Neural progenitor cell (in vitro differentiated cells): ENCODE measurements around the gene GCN1. TPM values are rescaled to one million over a fixed set of nuclear protein-coding genes. Genes with fewer than 3 reads are reported as not detected.
A peak's percentile ranks its signal among the peaks of the same experiment; 100 is the strongest.
"Not testable (repeated sequence)": the region's sequence is repeated elsewhere in the genome, so short reads cannot be mapped to it uniquely, and the experiment has no call there.

Experiments used
- DNase-seq: peaks from one replicate; pipeline ENCODE4 v3.0.0-alpha.2; 2016; ENCODE audit warnings: low spot score
- H2AFZ ChIP-seq: fragments of 200-600 bp; sonication (generic); replicated peaks from 2 replicates; pipeline ENCODE4 v1.6.1; 2016; ENCODE audit warnings: antibody characterized with exemption
- H3F3A ChIP-seq: fragments of 200-600 bp; sonication (generic); 2 replicates; pipeline ENCODE4 v1.6.1; 2016; ENCODE audit warnings: antibody characterized with exemption, low read depth
- H3K27ac ChIP-seq: fragments of 200-600 bp; sonication (generic); 2 replicates; pipeline ENCODE4 v1.5.1; 2016; ENCODE audit warnings: mild to moderate bottlenecking
- H3K27me3 ChIP-seq: fragments of 200-600 bp; sonication (generic); 2 replicates; pipeline ENCODE4 v1.6.1; 2016; ENCODE audit warnings: mild to moderate bottlenecking, moderate library complexity
- H3K36me3 ChIP-seq: fragments of 200-600 bp; sonication (generic); 2 replicates; pipeline ENCODE4 v1.5.1; 2016
- H3K4me1 ChIP-seq: fragments of 200-600 bp; sonication (generic); 2 replicates; pipeline ENCODE4 v1.6.1; 2016; ENCODE audit warnings: mixed run types
- H3K4me2 ChIP-seq: fragments of 200-600 bp; sonication (generic); 2 replicates; pipeline ENCODE4 v1.6.1; 2016
- H3K4me3 ChIP-seq: fragments of 200-600 bp; sonication (generic); 2 replicates; pipeline ENCODE4 v1.5.1; 2016
- H3K79me2 ChIP-seq: fragments of 200-600 bp; sonication (generic); 2 replicates; pipeline ENCODE4 v1.6.1; 2016; ENCODE audit warnings: low read depth
- H3K9ac ChIP-seq: fragments of 200-600 bp; sonication (generic); 2 replicates; pipeline ENCODE4 v1.6.1; 2016
- H3K9me3 ChIP-seq: fragments of 200-600 bp; sonication (generic); 2 replicates; pipeline ENCODE4 v1.5.1; 2016; ENCODE audit warnings: low read depth
- H4K20me1 ChIP-seq: fragments of 200-600 bp; sonication (generic); 2 replicates; pipeline ENCODE4 v1.6.1; 2016; ENCODE audit warnings: low read depth
- H3K27ac Mint-ChIP-seq: 3 replicates; pipeline ENCODE4 v1.8.0; 2021; ENCODE audit warnings: mixed read lengths
- H3K27me3 Mint-ChIP-seq: 2 replicates; pipeline ENCODE4 v1.8.0; 2022; ENCODE audit warnings: low read depth, mild to moderate bottlenecking, inconsistent platforms, moderate library complexity, mixed read lengths; ENCODE audit not compliant: insufficient read depth
- H3K36me3 Mint-ChIP-seq: 3 replicates; pipeline ENCODE4 v1.8.0; 2021; ENCODE audit warnings: mixed read lengths
- H3K4me1 Mint-ChIP-seq: 3 replicates; pipeline ENCODE4 v1.8.0; 2021; ENCODE audit warnings: mixed read lengths
- H3K4me3 Mint-ChIP-seq: 3 replicates; pipeline ENCODE4 v1.8.0; 2021; ENCODE audit warnings: mild to moderate bottlenecking, moderate library complexity, mixed read lengths
- H3K9me3 Mint-ChIP-seq: 3 replicates; pipeline ENCODE4 v1.8.0; 2020; ENCODE audit warnings: mixed read lengths
- CTCF ChIP-seq: fragments of 200-600 bp; sonication (generic); IDR thresholded peaks from 2 replicates; pipeline ENCODE4 v1.5.1; 2017; ENCODE audit warnings: antibody characterized with exemption, mild to moderate bottlenecking
- EZH2 ChIP-seq: fragments of 200-600 bp; sonication (generic); IDR thresholded peaks from 2 replicates; pipeline ENCODE4 v1.6.1; 2017; ENCODE audit warnings: antibody characterized with exemption, mild to moderate bottlenecking, moderate library complexity
- EZH2phosphoT487 ChIP-seq: fragments of 200-600 bp; sonication (generic); IDR thresholded peaks from 2 replicates; pipeline ENCODE4 v1.6.1; 2017; ENCODE audit warnings: antibody characterized with exemption
- total RNA-seq: library from RNA; depleted of rRNA; stranded (reverse); fragments of >200 nt; gene quantifications from 2 replicates; pipeline ENCODE4 v1.2.3, GENCODE V29; 2015; ENCODE audit warnings: low replicate concordance

The GCN1 gene
- total RNA-seq, 1 donor from 2014 or later = 60.9 TPM

- peaks cover 22% of the 10 kb centered on the region for H3K36me3 Mint-ChIP-seq
- Histone ChIP-seq H3K9ac (peak overlapping the region; percentile 72), H2AFZ (no peak overlapping the region), H4K20me1 (peaks cover 24% of the 10 kb centered on the region), H3K4me1 (peaks cover 16% of the 10 kb centered on the region), H3F3A (peaks cover 57% of the 10 kb centered on the region), H3K9me3 (no peaks in the 10 kb centered on the region), H3K27ac (peak overlapping the region; percentile 67), H3K4me2 (peak overlapping the region; percentile 96), H3K36me3 (no peaks in the 10 kb centered on the region), H3K27me3 (no peaks in the 10 kb centered on the region), H3K79me2 (peaks cover 61% of the 10 kb centered on the region), H3K4me3 (peak overlapping the region; percentile 90)
- DNase-seq = no peak
- H3K27ac Mint-ChIP-seq = no peak overlapping the region
- peak overlapping the region; percentile 99 for H3K4me3 Mint-ChIP-seq
- peaks cover 39% of the 10 kb centered on the region for H3K4me1 Mint-ChIP-seq
- H3K27me3 Mint-ChIP-seq = peaks cover 9% of the 10 kb centered on the region
- TF ChIP-seq CTCF (no peak), EZH2 (no peak), EZH2phosphoT487 (no peak)
- no peaks in the 10 kb centered on the region for H3K9me3 Mint-ChIP-seq
Observed at GRCh38 chr12:120199595-120200306, 5.2 kb upstream of the GCN1 start.

- Histone ChIP-seq H3K36me3 (no peaks in the 10 kb centered on the region), H3F3A (peaks cover 60% of the 10 kb centered on the region), H2AFZ (no peak overlapping the region), H3K9ac (peak overlapping the region; percentile 72), H3K27me3 (no peaks in the 10 kb centered on the region), H3K9me3 (no peaks in the 10 kb centered on the region), H3K27ac (peak overlapping the region; percentile 67), H3K79me2 (peaks cover 69% of the 10 kb centered on the region), H4K20me1 (peaks cover 26% of the 10 kb centered on the region), H3K4me3 (peak overlapping the region; percentile 90), H3K4me1 (peaks cover 16% of the 10 kb centered on the region), H3K4me2 (peak overlapping the region; percentile 96)
- DNase-seq = no peak
- peak overlapping the region; percentile 99 for H3K4me3 Mint-ChIP-seq
- peaks cover 20% of the 10 kb centered on the region for H3K36me3 Mint-ChIP-seq
- no peak overlapping the region for H3K27ac Mint-ChIP-seq
- no peaks in the 10 kb centered on the region for H3K9me3 Mint-ChIP-seq
- no peak for TF ChIP-seq CTCF
- TF ChIP-seq EZH2 = no peak
- no peak for TF ChIP-seq EZH2phosphoT487
- H3K27me3 Mint-ChIP-seq = peaks cover 9% of the 10 kb centered on the region
- peaks cover 39% of the 10 kb centered on the region for H3K4me1 Mint-ChIP-seq
Observed at GRCh38 chr12:120199025-120199424, 4.5 kb upstream of the GCN1 start.

- H3K9ac ChIP-seq = no peak overlapping the region
- H3K36me3 ChIP-seq = no peaks in the 10 kb centered on the region
- peaks cover 62% of the 10 kb centered on the region for H3F3A ChIP-seq
- Mint-ChIP-seq H3K27me3 (peaks cover 9% of the 10 kb centered on the region), H3K4me1 (peaks cover 40% of the 10 kb centered on the region), H3K36me3 (peaks cover 20% of the 10 kb centered on the region), H3K27ac (no peak overlapping the region), H3K9me3 (no peaks in the 10 kb centered on the region), H3K4me3 (no peak overlapping the region)
- peaks cover 32% of the 10 kb centered on the region for H4K20me1 ChIP-seq
- H3K4me1 ChIP-seq = peaks cover 21% of the 10 kb centered on the region
- DNase-seq = no peak
- H3K27me3 ChIP-seq = no peaks in the 10 kb centered on the region
- no peak overlapping the region for H3K4me3 ChIP-seq
- TF ChIP-seq EZH2 (no peak), CTCF (no peak), EZH2phosphoT487 (no peak)
- no peak overlapping the region for H3K27ac ChIP-seq
- H2AFZ ChIP-seq = no peak overlapping the region
- H3K79me2 ChIP-seq = peaks cover 80% of the 10 kb centered on the region
- H3K4me2 ChIP-seq = no peak overlapping the region
- H3K9me3 ChIP-seq = no peaks in the 10 kb centered on the region
Observed at GRCh38 chr12:120197542-120197887, 3.0 kb upstream of the GCN1 start.

DNA sequence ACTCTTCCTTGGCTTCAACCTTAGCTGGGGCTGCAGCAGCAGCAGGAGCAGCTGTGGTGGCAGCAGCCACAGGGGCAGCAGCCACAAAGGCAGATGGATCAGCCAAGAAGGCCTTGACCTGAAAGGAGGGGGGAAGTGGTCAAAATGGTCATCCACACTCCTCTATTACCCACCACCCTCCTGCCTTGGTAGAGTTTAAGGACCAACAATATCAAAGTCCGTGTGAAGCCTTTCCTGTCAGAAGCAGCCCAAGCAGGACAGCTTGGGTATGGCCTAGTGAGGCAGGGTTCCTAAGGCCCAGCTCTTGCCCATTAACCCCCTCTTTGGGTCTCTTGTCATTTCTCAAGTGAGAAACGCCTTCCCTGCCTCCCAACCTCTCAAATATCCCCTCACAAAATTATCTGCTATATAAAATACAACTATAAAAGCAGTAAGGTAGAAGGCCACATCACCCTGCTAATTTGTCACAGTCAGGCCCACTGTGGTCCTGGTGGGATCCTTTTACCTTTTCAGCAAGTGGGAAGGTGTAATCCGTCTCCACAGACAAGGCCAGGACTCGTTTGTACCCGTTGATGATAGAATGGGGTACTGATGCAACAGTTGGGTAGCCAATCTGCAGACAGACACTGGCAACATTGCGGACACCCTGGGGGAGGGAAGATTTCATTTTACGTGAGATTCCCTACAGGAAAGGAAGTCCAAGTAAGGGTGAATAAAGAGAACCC, 2.5 kb upstream of the GCN1 start:
- H3K4me1 Mint-ChIP-seq = peaks cover 36% of the 10 kb centered on the region
- H3K9me3 ChIP-seq, H3K4me3 ChIP-seq, H3K27ac Mint-ChIP-seq, H3K9ac ChIP-seq, H3K27ac ChIP-seq, H2AFZ ChIP-seq, H3K4me2 ChIP-seq, H3K27me3 ChIP-seq, H3K4me3 Mint-ChIP-seq, H3K27me3 Mint-ChIP-seq, H3K9me3 Mint-ChIP-seq, H3K36me3 ChIP-seq, DNase-seq: not testable (repeated sequence)
- H3K4me1 ChIP-seq = peaks cover 21% of the 10 kb centered on the region
- peaks cover 62% of the 10 kb centered on the region for H3F3A ChIP-seq
- H3K79me2 ChIP-seq = peaks cover 80% of the 10 kb centered on the region
- H4K20me1 ChIP-seq = peaks cover 36% of the 10 kb centered on the region
- H3K36me3 Mint-ChIP-seq = peaks cover 20% of the 10 kb centered on the region
